B cell (primary cell): ENCODE measurements around the gene NTM.

Experiments
- EZH2 ChIP-seq: IDR thresholded peaks from 2 replicates; pipeline ENCODE4 v1.6.1; 2012; ENCODE audit warnings: borderline replicate concordance, low read depth, mild to moderate bottlenecking, moderate library complexity, low read length; ENCODE audit not compliant: insufficient read depth, poor library complexity, severe bottlenecking
- TF ChIP-seq, protein P1 (sequence below): fragments of 200-600 bp; IDR thresholded peaks from one replicate; pipeline ENCODE4 v1.8.0; 2022; ENCODE audit warnings: antibody characterized with exemption, mild to moderate bottlenecking

DNA sequence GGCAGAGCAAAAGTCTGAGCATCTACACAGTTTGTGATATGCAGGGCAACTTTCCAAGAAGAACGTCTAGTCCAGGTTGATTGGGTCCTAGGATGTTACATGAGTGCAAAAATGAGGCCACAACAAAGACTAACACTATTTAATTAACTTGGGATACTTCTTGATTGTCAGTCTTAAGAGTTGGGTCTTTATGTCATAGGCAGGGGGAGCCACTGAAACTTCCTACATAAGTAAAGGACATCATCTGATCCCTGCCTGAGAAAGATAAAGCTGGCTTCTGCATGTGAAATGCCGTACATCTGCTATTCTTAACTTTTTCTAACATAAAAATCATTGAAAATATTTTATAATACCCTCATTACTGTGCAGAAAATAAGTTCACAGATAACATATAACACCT, 525.5 kb downstream of the NTM start:
- TF ChIP-seq, protein P1, sequence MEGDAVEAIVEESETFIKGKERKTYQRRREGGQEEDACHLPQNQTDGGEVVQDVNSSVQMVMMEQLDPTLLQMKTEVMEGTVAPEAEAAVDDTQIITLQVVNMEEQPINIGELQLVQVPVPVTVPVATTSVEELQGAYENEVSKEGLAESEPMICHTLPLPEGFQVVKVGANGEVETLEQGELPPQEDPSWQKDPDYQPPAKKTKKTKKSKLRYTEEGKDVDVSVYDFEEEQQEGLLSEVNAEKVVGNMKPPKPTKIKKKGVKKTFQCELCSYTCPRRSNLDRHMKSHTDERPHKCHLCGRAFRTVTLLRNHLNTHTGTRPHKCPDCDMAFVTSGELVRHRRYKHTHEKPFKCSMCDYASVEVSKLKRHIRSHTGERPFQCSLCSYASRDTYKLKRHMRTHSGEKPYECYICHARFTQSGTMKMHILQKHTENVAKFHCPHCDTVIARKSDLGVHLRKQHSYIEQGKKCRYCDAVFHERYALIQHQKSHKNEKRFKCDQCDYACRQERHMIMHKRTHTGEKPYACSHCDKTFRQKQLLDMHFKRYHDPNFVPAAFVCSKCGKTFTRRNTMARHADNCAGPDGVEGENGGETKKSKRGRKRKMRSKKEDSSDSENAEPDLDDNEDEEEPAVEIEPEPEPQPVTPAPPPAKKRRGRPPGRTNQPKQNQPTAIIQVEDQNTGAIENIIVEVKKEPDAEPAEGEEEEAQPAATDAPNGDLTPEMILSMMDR, result no peak
- no peak for TF ChIP-seq EZH2
